GM12878 (cell line): ENCODE results near the gene ZBTB49. TPM values are rescaled to one million over a fixed set of nuclear protein-coding genes. Genes with fewer than 3 reads are reported as not detected.

ENCODE experiments used
- ATAC-seq: fragments of 200-7000 bp; cut with Tn5 transposase; 3 replicates; pipeline ENCODE4 v1.9.1; 2020; ENCODE audit warnings: mild to moderate bottlenecking, moderate library complexity
- BruUV-seq: library from RNA; stranded (reverse); fragments of 400-500 nt; replicated peaks from 2 replicates; lab custom pipeline; 2021; lab: Mats Ljungman, UMichigan
- CTCF ChIA-PET: fragments of 300-600 bp; sonication (Branson Sonifier 250); formaldehyde crosslinking; extraction: SDS; loops from one replicate; lab custom pipeline; 2021; ENCODE audit warnings: inconsistent platforms; lab: Yijun Ruan, JAX
- POLR2A ChIA-PET: fragments of 350-600 bp; formaldehyde crosslinking; extraction: SDS; loops from one replicate; lab custom pipeline; 2021; ENCODE audit warnings: inconsistent platforms; lab: Charles Lee
- RAD21 ChIA-PET: fragments of 300-600 bp; sonication (Branson Sonifier 250); formaldehyde crosslinking; loops from one replicate; lab custom pipeline; 2023; ENCODE audit warnings: antibody characterized with exemption; ENCODE audit not compliant: unreplicated experiment; lab: Charles Lee
- SMC1A ChIA-PET: fragments of 300-600 bp; sonication (Branson Sonifier 250); formaldehyde crosslinking; loops from one replicate; lab custom pipeline; 2023; ENCODE audit not compliant: unreplicated experiment, uncharacterized antibody; lab: Charles Lee
- DNase-seq: peaks from one replicate; pipeline ENCODE4 v3.0.0-alpha.2; 2011; ENCODE audit warnings: low read depth, low spot score
- FAIRE-seq: peaks from 3 replicates; lab custom pipeline; 2011; peaks lifted over from hg19 to GRCh38; lab: Jason Lieb, UNC
- H2AFZ ChIP-seq: 2 replicates; pipeline ENCODE4 v1.6.0; 2011; ENCODE audit warnings: low read depth, low read length, control low read depth; ENCODE audit not compliant: control insufficient read depth
- H3K27ac ChIP-seq: 2 replicates; pipeline ENCODE4 v1.5.1; 2011; ENCODE audit warnings: control low read depth; ENCODE audit not compliant: control insufficient read depth, insufficient read depth
- H3K27me3 ChIP-seq, 2 experiments: replicated peaks in 1 of 2; 2 replicates each; pipeline versions ENCODE4 v1.6.0 to v1.6.1; 2011; ENCODE audit warnings: low read length in 1 of 2; ENCODE audit not compliant: control insufficient read depth in 2 of 2, insufficient read depth in 2 of 2
- H3K36me3 ChIP-seq, 2 experiments: 2 replicates each; pipeline ENCODE4 v1.5.1; 2011; ENCODE audit warnings: low read length in 1 of 2; ENCODE audit not compliant: control insufficient read depth in 2 of 2, insufficient read depth in 2 of 2
- H3K4me1 ChIP-seq: 2 replicates; pipeline ENCODE4 v1.6.1; 2011; ENCODE audit warnings: mild to moderate bottlenecking, low read length, moderate library complexity, mixed read lengths; ENCODE audit not compliant: control insufficient read depth, insufficient read depth
- H3K4me2 ChIP-seq: 2 replicates; pipeline ENCODE4 v1.6.0; 2011; ENCODE audit warnings: control low read depth; ENCODE audit not compliant: control insufficient read depth, insufficient read depth
- H3K4me3 ChIP-seq: fragments of 200-600 bp; sonication (generic); 2 replicates; pipeline ENCODE4 v1.5.1; 2016
- H3K79me2 ChIP-seq: 2 replicates; pipeline ENCODE4 v1.6.0; 2011; ENCODE audit warnings: low read length; ENCODE audit not compliant: control insufficient read depth, insufficient read depth
- H3K9ac ChIP-seq: 2 replicates; pipeline ENCODE4 v1.8.0; 2011; ENCODE audit warnings: low read length, control low read depth, mixed read lengths; ENCODE audit not compliant: control insufficient read depth, insufficient read depth
- H3K9me3 ChIP-seq: replicated peaks from 3 replicates; pipeline ENCODE4 v1.5.1; 2011; ENCODE audit warnings: mild to moderate bottlenecking, low read length; ENCODE audit not compliant: control insufficient read depth, insufficient read depth
- H4K20me1 ChIP-seq: 2 replicates; pipeline ENCODE4 v1.6.0; 2011; ENCODE audit not compliant: control insufficient read depth, insufficient read depth
- ASH2L ChIP-seq: fragments of 300-600, 200-600 bp; sonication (generic); IDR thresholded peaks from 2 replicates; pipeline ENCODE4 v1.6.1; 2017; ENCODE audit warnings: low read depth, mild to moderate bottlenecking, borderline replicate concordance
- ATF3 ChIP-seq: IDR thresholded peaks from 2 replicates; pipeline ENCODE4 v1.6.1; 2011; ENCODE audit warnings: low read depth, mild to moderate bottlenecking, low read length, moderate library complexity, borderline replicate concordance; ENCODE audit errors: extremely low read depth
- BCL3 ChIP-seq: IDR thresholded peaks from 2 replicates; pipeline ENCODE4 v1.6.1; 2011; ENCODE audit warnings: borderline replicate concordance, low read depth, mild to moderate bottlenecking, moderate library complexity, low read length; ENCODE audit not compliant: insufficient read depth, poor library complexity, severe bottlenecking
- BHLHE40 ChIP-seq, 2 experiments: fragments of 450-650 bp in 1 of 2; IDR thresholded peaks; 2 replicates each; pipeline ENCODE4 v1.6.1; 2011 to 2017; ENCODE audit warnings: low read depth in 2 of 2, borderline replicate concordance in 1 of 2, improper control_type of control experiment in 1 of 2, low read length in 1 of 2, mild to moderate bottlenecking in 1 of 2
- FOS ChIP-seq: IDR thresholded peaks from 3 replicates; pipeline ENCODE4 v1.6.1; 2011; ENCODE audit warnings: borderline replicate concordance; ENCODE audit not compliant: insufficient read length; ENCODE audit errors: extremely low read depth
- HSF1 ChIP-seq: fragments of 150-350 bp; IDR thresholded peaks from 2 replicates; pipeline ENCODE4 v1.6.1; 2014; ENCODE audit warnings: mild to moderate bottlenecking, low read depth, low read length
- JUNB ChIP-seq: IDR thresholded peaks from 2 replicates; pipeline ENCODE4 v1.6.1; 2016; ENCODE audit warnings: antibody characterized with exemption, mild to moderate bottlenecking
- NFYB ChIP-seq: IDR thresholded peaks from 2 replicates; pipeline ENCODE4 v1.6.1; 2011; ENCODE audit warnings: low read depth, mild to moderate bottlenecking, low read length, improper control_type of control experiment, moderate library complexity; ENCODE audit not compliant: insufficient read depth
- NR2C1 ChIP-seq: fragments of 450-650 bp; IDR thresholded peaks from 2 replicates; pipeline ENCODE4 v1.6.1; 2017; ENCODE audit warnings: antibody characterized with exemption, mild to moderate bottlenecking, moderate library complexity
- RELB ChIP-seq: fragments of 450-650 bp; IDR thresholded peaks from 2 replicates; pipeline ENCODE4 v1.6.1; 2017; ENCODE audit warnings: low read depth, mild to moderate bottlenecking, moderate library complexity
- SIN3A ChIP-seq: IDR thresholded peaks from 2 replicates; pipeline ENCODE4 v1.6.1; 2012; ENCODE audit warnings: low read depth, low read length, improper control_type of control experiment
- TAF1 ChIP-seq: IDR thresholded peaks from 2 replicates; pipeline ENCODE4 v1.6.1; 2011; ENCODE audit warnings: mild to moderate bottlenecking, low read depth, low read length, borderline replicate concordance
- TBL1XR1 ChIP-seq: IDR thresholded peaks from 2 replicates; pipeline ENCODE4 v1.6.1; 2012; ENCODE audit warnings: low read depth, low read length, improper control_type of control experiment
- TCF12 ChIP-seq: IDR thresholded peaks from 2 replicates; pipeline ENCODE4 v1.6.1; 2011; ENCODE audit warnings: low read depth, mild to moderate bottlenecking, low read length
- WGBS: methylation state at CpG from one replicate; pipeline ENCODE4 v1.1.6; 2016; ENCODE audit warnings: low lambda C conversion rate; ENCODE audit not compliant: insufficient replicate concordance, insufficient coverage; ENCODE audit errors: missing lambda C conversion rate; 5-methylcytosine and 5-hydroxymethylcytosine counted together
- in situ Hi-C: fragments of 300-500 bp; cut with MboI; formaldehyde crosslinking; loops from 9 replicates; pipeline ENCODE4 v1.14.3; 2018; ENCODE audit warnings: mixed read lengths
- intact Hi-C: fragments of 100-400 bp; cut with micrococcal nuclease; formaldehyde crosslinking; loops from one replicate; pipeline ENCODE4 v1.14.2; 2022; ENCODE audit not compliant: unreplicated experiment
- polyA plus RNA-seq, 11 experiments: library from polyadenylated mRNA; depleted of rRNA in 4 of 11; unstranded in 6 of 11; stranded (reverse) in 5 of 11; fragments of >200 nt; fragmentation: Nextera tagmentation in 4 of 11; fragmentation: Illumina TruSeq in 1 of 11; extraction: Ambion mirVana in 4 of 11; extraction: Trizol in 1 of 11; gene quantifications; 1 replicate in 1 of 11; 2 replicates in 10 of 11; pipeline versions ENCODE4 v1.2.1 to v1.2.3, GENCODE V29; 2011 to 2016; ENCODE audit warnings: inconsistent platforms in 2 of 11, missing spikeins in 2 of 11, low read depth in 1 of 11
- total RNA-seq, 4 experiments: library from RNA; depleted of rRNA in 3 of 4; stranded (reverse); fragments of >200 nt in 3 of 4; fragmentation: Illumina TruSeq in 1 of 4; extraction: Trizol in 1 of 4; gene quantifications; 2 replicates each; pipeline versions ENCODE4 v1.2.1 to v1.2.3, GENCODE V29; 2013 to 2021

ZBTB49 gene
- total and polyA plus RNA-seq, 10 of the 15 experiments (the other 5 are each of a cell fraction or from before 2014, with no cell fraction given) = 0.37 to 4.8 (median 4.1) TPM

- no peak for TF ChIP-seq NR2C1
Measured at GRCh38 chr4:4267981-4268380, 22.1 kb upstream of the ZBTB49 start (continued).

- no peak overlapping the region for H3K4me2 ChIP-seq
- no peak overlapping the region for H3K9ac ChIP-seq
- ChIA-PET CTCF (interaction anchor here (0.9 to 2.1 kb wide), 2 partner anchors 8 to 17 kb away, joined by 3 to 9 read pairs; no protein-coding TSS in a partner anchor), RAD21 (no interaction called here)
- 100% methylated on average over 1 of the region's 1 CpG for WGBS
- no peaks in the 10 kb centered on the region for H3K27me3 ChIP-seq
- BruUV-seq = no TSS peak
- H3K4me1 ChIP-seq = no peaks in the 10 kb centered on the region
- H4K20me1 ChIP-seq = no peaks in the 10 kb centered on the region
- no peak overlapping the region for H3K4me3 ChIP-seq
- FAIRE-seq = no peak
- TF ChIP-seq ATF3 = no peak
- TF ChIP-seq JUNB = no peak
- no peak for TF ChIP-seq BHLHE40 (IDR thresholded peaks at IDR 0.05; ENCODE audit: borderline replicate concordance in 1 of 2, low read depth in 2 of 2, low read length in 1 of 2)
- TF ChIP-seq TCF12 = no peak
- no peak for TF ChIP-seq HSF1
- no peak for TF ChIP-seq RELB
- TF ChIP-seq ASH2L = no peak
- no peak for TF ChIP-seq TBL1XR1
- TF ChIP-seq BCL3 = no peak
- TF ChIP-seq NFYB = no peak
- no peak for TF ChIP-seq FOS
- TF ChIP-seq TAF1 = no peak
- TF ChIP-seq SIN3A = no peak
- TF ChIP-seq, all 136 proteins: peak for 0
- intact Hi-C loops = no loop called here
- H3K27ac ChIP-seq = no peak overlapping the region
- in situ Hi-C loops = no loop called here
- H3K9me3 ChIP-seq = no peaks in the 10 kb centered on the region
- ChIA-PET POLR2A (no interaction called here), SMC1A (interaction anchor here (1.0 kb wide), 1 partner anchor 17 kb away, joined by 3 read pairs; no protein-coding TSS in a partner anchor)
- peaks cover 6 to 25% of the 10 kb centered on the region in 2 experiments; a peak in 3 of 4 replicates for H3K36me3 ChIP-seq
- ATAC-seq = no peak
- no peak overlapping the region for H2AFZ ChIP-seq
- no peak for DNase-seq
- H3K79me2 ChIP-seq = no peaks in the 10 kb centered on the region
Measured at GRCh38 chr4:4268776-4269175, 21.3 kb upstream of the ZBTB49 start.
